Neural cell (in vitro differentiated cells): ENCODE results near the gene ODAPH.

Source experiments
- EP300 ChIP-seq: fragments of 450-650 bp; conservative IDR thresholded peaks from 2 replicates; pipeline ENCODE4 v1.6.1; 2014; ENCODE audit warnings: antibody characterized with exemption, mild to moderate bottlenecking, moderate library complexity; ENCODE audit not compliant: poor library complexity, severe bottlenecking
- EZH2 ChIP-seq: fragments of 200-600, 300-800 bp; shearing (Covaris generic), sonication (generic); IDR thresholded peaks from 2 replicates; pipeline ENCODE4 v1.6.1; 2014; ENCODE audit warnings: antibody characterized with exemption, low read length, borderline replicate concordance, mild to moderate bottlenecking; ENCODE audit not compliant: insufficient read depth, poor library complexity, severe bottlenecking
- POLR2AphosphoS5 ChIP-seq: IDR thresholded peaks from 2 replicates; pipeline ENCODE4 v1.6.1; 2012
- RAD21 ChIP-seq: fragments of 450-650 bp; conservative IDR thresholded peaks from 2 replicates; pipeline ENCODE4 v1.6.1; 2014; ENCODE audit warnings: antibody characterized with exemption, mild to moderate bottlenecking, moderate library complexity
- SMC3 ChIP-seq: fragments of 450-650 bp; conservative IDR thresholded peaks from 2 replicates; pipeline ENCODE4 v1.6.1; 2014; ENCODE audit warnings: antibody characterized with exemption, mild to moderate bottlenecking, moderate library complexity; ENCODE audit not compliant: poor library complexity
- TAF1 ChIP-seq: IDR thresholded peaks from 2 replicates; pipeline ENCODE4 v1.6.1; 2012; ENCODE audit warnings: low read depth
- TF ChIP-seq, protein P1 (sequence below): fragments of 450-650 bp; IDR thresholded peaks from 2 replicates; pipeline ENCODE4 v1.5.1; 2014; ENCODE audit warnings: antibody characterized with exemption, mild to moderate bottlenecking, moderate library complexity; ENCODE audit not compliant: poor library complexity, severe bottlenecking
- TF ChIP-seq, protein P2 (sequence below): IDR thresholded peaks from 2 replicates; pipeline ENCODE4 v1.6.1; 2012; ENCODE audit warnings: borderline replicate concordance

DNA sequence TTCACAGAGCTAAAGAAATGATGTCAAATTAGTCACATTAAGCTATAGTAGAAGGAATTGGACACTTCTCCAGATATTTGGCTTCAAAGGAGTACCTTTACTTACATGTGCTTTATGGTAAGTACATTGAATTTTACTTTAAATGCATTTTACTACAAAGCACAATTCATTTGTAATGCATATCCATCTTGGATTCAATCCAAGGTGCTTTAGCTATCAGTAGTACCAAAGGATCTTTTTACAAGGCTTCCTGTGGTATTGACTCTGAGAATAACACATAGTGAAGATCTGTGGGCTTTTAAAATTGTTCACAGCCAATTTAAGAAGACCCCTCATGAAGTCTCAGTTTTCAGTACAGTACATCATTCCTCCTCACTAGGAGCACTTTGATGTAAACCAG is 28.4 kb upstream of the ODAPH start:
- TF ChIP-seq, protein P1, sequence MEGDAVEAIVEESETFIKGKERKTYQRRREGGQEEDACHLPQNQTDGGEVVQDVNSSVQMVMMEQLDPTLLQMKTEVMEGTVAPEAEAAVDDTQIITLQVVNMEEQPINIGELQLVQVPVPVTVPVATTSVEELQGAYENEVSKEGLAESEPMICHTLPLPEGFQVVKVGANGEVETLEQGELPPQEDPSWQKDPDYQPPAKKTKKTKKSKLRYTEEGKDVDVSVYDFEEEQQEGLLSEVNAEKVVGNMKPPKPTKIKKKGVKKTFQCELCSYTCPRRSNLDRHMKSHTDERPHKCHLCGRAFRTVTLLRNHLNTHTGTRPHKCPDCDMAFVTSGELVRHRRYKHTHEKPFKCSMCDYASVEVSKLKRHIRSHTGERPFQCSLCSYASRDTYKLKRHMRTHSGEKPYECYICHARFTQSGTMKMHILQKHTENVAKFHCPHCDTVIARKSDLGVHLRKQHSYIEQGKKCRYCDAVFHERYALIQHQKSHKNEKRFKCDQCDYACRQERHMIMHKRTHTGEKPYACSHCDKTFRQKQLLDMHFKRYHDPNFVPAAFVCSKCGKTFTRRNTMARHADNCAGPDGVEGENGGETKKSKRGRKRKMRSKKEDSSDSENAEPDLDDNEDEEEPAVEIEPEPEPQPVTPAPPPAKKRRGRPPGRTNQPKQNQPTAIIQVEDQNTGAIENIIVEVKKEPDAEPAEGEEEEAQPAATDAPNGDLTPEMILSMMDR: no peak
- no peak for TF ChIP-seq POLR2AphosphoS5
- TF ChIP-seq, protein P2, sequence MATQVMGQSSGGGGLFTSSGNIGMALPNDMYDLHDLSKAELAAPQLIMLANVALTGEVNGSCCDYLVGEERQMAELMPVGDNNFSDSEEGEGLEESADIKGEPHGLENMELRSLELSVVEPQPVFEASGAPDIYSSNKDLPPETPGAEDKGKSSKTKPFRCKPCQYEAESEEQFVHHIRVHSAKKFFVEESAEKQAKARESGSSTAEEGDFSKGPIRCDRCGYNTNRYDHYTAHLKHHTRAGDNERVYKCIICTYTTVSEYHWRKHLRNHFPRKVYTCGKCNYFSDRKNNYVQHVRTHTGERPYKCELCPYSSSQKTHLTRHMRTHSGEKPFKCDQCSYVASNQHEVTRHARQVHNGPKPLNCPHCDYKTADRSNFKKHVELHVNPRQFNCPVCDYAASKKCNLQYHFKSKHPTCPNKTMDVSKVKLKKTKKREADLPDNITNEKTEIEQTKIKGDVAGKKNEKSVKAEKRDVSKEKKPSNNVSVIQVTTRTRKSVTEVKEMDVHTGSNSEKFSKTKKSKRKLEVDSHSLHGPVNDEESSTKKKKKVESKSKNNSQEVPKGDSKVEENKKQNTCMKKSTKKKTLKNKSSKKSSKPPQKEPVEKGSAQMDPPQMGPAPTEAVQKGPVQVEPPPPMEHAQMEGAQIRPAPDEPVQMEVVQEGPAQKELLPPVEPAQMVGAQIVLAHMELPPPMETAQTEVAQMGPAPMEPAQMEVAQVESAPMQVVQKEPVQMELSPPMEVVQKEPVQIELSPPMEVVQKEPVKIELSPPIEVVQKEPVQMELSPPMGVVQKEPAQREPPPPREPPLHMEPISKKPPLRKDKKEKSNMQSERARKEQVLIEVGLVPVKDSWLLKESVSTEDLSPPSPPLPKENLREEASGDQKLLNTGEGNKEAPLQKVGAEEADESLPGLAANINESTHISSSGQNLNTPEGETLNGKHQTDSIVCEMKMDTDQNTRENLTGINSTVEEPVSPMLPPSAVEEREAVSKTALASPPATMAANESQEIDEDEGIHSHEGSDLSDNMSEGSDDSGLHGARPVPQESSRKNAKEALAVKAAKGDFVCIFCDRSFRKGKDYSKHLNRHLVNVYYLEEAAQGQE: no peak
- no peak for TF ChIP-seq EZH2
- no peak for TF ChIP-seq RAD21
- no peak for TF ChIP-seq SMC3
- TF ChIP-seq EP300: no peak
- TF ChIP-seq TAF1: no peak
